Activated CD8-positive, alpha-beta T cell treated with anti-CD3 and anti-CD28 coated beads for 36 hours (primary cell): ENCODE measurements around the gene CCDC110. TPM values are rescaled to one million over a fixed set of nuclear protein-coding genes. Genes with fewer than 3 reads are reported as not detected.

ENCODE experiments used
- ATAC-seq: fragments of 200-7000 bp; cut with Tn5 transposase; one replicate; pipeline ENCODE4 v1.10.0; 2021; ENCODE audit warnings: mild to moderate bottlenecking, moderate library complexity
- CTCF ChIA-PET: fragments of 350-600 bp; sonication (Branson Sonifier 250); formaldehyde crosslinking; loops from one replicate; lab custom pipeline; 2021; ENCODE audit warnings: antibody characterized with exemption; lab: Charles Lee
- POLR2A ChIA-PET: fragments of 350-600 bp; sonication (Branson Sonifier 250); formaldehyde crosslinking; loops from one replicate; lab custom pipeline; 2021; ENCODE audit warnings: antibody characterized with exemption; lab: Charles Lee
- DNase-seq: peaks from one replicate; pipeline ENCODE4 v3.0.0-alpha.2; 2020
- H3K27ac Mint-ChIP-seq: one replicate; pipeline ENCODE4 v1.8.0; 2021; ENCODE audit warnings: mild to moderate bottlenecking, mixed read lengths
- H3K27me3 Mint-ChIP-seq: one replicate; pipeline ENCODE4 v1.8.0; 2021; ENCODE audit warnings: mixed read lengths
- H3K36me3 Mint-ChIP-seq: one replicate; pipeline ENCODE4 v1.8.0; 2021; ENCODE audit warnings: low read depth, mixed read lengths
- H3K4me1 Mint-ChIP-seq: one replicate; pipeline ENCODE4 v1.8.0; 2021; ENCODE audit warnings: low read depth, mixed read lengths
- H3K4me3 Mint-ChIP-seq: one replicate; pipeline ENCODE4 v1.8.0; 2021; ENCODE audit warnings: mild to moderate bottlenecking, moderate library complexity, mixed read lengths
- H3K9me3 Mint-ChIP-seq: one replicate; pipeline ENCODE4 v1.8.0; 2021; ENCODE audit warnings: mixed read lengths
- intact Hi-C: fragments of 100-400 bp; cut with micrococcal nuclease; formaldehyde crosslinking; loops from one replicate; pipeline ENCODE4 v1.10.0; 2022
- total RNA-seq, 2 experiments: library from RNA; stranded (reverse); gene quantifications; one replicate each; pipeline ENCODE4 v1.2.3, GENCODE V29; 2021
- TF ChIP-seq, protein P1 (sequence below): fragments of 200-600 bp; IDR thresholded peaks from one replicate; pipeline ENCODE4 v1.8.0; 2022; ENCODE audit warnings: antibody characterized with exemption, mild to moderate bottlenecking

Gene CCDC110
- total RNA-seq, 2 experiments from 2014 or later, result 0.45 to 0.81 TPM

DNA sequence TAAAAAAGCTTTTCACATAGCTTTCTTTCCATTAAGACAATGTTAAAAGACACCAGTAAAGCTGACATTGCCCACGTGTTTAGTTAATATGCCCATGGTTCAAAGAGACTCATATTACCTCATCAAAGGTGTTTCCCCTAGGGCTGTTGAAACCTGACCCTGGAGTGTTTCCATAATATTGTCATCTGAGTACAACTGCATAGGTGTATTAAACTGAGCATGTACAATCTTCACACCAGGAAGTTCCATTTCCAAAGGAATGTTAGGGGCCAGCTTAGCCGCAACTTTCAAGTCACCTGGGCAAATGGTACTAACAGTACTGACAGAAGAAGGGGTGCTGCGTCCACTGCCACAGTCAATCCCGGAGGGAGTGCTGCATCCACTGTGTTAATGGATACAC is 36.6 kb upstream of the CCDC110 start:
- H3K27ac Mint-ChIP-seq, result no peak overlapping the region
- ChIA-PET CTCF (interaction anchor here (1.2 to 1.5 kb wide), 3 partner anchors 11 to 468 kb away, joined by 3 read pairs; no protein-coding TSS in a partner anchor), POLR2A (no interaction called here)
- H3K36me3 Mint-ChIP-seq, result no peaks in the 10 kb centered on the region
- intact Hi-C loops, result no loop called here
- H3K4me3 Mint-ChIP-seq, result no peak overlapping the region
- peaks cover 6% of the 10 kb centered on the region for H3K4me1 Mint-ChIP-seq
- H3K9me3 Mint-ChIP-seq, result no peaks in the 10 kb centered on the region
- ATAC-seq (peak; percentile 47), DNase-seq (no peak)
- TF ChIP-seq, protein P1, sequence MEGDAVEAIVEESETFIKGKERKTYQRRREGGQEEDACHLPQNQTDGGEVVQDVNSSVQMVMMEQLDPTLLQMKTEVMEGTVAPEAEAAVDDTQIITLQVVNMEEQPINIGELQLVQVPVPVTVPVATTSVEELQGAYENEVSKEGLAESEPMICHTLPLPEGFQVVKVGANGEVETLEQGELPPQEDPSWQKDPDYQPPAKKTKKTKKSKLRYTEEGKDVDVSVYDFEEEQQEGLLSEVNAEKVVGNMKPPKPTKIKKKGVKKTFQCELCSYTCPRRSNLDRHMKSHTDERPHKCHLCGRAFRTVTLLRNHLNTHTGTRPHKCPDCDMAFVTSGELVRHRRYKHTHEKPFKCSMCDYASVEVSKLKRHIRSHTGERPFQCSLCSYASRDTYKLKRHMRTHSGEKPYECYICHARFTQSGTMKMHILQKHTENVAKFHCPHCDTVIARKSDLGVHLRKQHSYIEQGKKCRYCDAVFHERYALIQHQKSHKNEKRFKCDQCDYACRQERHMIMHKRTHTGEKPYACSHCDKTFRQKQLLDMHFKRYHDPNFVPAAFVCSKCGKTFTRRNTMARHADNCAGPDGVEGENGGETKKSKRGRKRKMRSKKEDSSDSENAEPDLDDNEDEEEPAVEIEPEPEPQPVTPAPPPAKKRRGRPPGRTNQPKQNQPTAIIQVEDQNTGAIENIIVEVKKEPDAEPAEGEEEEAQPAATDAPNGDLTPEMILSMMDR, result no peak
- H3K27me3 Mint-ChIP-seq, result peaks cover 48% of the 10 kb centered on the region

DNA sequence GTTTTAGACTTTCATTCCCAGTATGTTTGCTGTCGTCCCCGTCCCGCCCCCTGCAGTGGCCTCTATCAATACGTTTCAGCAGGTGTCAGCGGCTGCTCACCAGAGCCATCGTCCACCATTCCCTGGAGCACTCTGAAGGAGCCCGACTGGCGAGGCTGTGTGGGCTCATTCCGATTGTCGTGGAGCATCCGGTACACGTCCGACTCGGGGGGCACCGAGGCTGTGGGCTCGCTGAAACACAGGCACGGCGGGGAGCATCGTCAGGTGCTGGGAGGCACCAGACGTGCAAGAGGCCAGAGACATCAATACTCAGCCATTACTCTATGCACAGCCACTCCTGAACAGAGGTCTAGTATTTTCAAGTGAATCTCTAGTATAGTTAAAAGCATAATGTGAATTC is 34.9 kb upstream of the CCDC110 start:
- Mint-ChIP-seq H3K4me1 (no peaks in the 10 kb centered on the region), H3K27ac (no peak overlapping the region), H3K36me3 (no peaks in the 10 kb centered on the region), H3K9me3 (peaks cover 2% of the 10 kb centered on the region), H3K27me3 (peaks cover 36% of the 10 kb centered on the region), H3K4me3 (no peak overlapping the region)
- ATAC-seq, result no peak
- POLR2A ChIA-PET, result no interaction called here
- intact Hi-C loops, result no loop called here
- TF ChIP-seq, protein P1, result no peak
- DNase-seq, result no peak
- CTCF ChIA-PET, result no interaction called here

DNA sequence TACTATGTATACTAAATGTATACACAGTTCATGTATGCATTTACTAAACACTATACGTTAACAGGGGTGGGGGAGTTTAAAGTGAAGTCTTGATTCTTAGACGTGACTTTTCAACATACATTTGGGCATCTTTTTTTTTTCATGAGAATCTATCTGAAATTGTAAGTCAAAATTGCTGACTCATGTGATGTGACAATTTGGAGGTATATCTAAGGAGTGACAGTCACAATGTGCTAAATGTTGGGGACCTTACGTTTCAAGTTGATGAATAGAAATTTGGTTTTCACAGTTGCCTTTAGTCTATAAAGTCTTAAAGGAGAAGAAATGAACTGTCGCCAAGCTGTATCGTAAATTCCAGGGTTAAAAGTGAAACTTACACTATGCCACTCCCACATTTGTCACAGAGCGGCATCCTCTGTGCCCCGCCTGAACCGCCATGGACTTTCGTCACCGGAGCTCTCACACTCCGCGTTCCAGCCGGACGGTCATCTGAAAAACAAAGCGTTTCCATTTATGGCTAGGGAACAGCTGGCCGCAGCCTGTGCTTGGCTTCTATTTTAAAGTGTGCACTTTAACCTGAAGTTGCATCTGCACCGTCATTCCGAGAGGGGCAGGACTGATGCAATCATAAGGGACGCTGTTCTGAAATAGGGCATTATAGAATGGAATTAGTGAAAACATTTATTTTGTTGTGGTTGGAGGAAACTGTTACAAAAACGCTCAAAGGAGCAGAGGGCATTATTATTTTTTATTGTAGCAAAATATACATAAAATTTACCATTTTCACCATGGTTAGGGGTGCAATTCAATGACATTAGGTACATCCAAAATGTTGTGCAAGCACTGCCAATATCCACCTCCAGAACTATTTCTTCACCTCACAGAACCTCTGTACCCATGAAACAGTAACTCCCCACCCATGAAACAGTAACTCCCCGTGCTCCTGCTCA is 32.8 kb upstream of the CCDC110 start:
- intact Hi-C loops, result no loop called here
- Mint-ChIP-seq H3K27ac (no peak overlapping the region), H3K27me3 (peaks cover 33% of the 10 kb centered on the region), H3K9me3 (peaks cover 8% of the 10 kb centered on the region), H3K4me1 (no peaks in the 10 kb centered on the region), H3K36me3 (no peaks in the 10 kb centered on the region), H3K4me3 (no peak overlapping the region)
- ATAC-seq (no peak), DNase-seq (no peak)
- ChIA-PET POLR2A (interaction anchor here (0.6 kb wide), 1 partner anchor 202 kb away, joined by 3 read pairs; no protein-coding TSS in a partner anchor), CTCF (no interaction called here)
- TF ChIP-seq, protein P1, result no peak

DNA sequence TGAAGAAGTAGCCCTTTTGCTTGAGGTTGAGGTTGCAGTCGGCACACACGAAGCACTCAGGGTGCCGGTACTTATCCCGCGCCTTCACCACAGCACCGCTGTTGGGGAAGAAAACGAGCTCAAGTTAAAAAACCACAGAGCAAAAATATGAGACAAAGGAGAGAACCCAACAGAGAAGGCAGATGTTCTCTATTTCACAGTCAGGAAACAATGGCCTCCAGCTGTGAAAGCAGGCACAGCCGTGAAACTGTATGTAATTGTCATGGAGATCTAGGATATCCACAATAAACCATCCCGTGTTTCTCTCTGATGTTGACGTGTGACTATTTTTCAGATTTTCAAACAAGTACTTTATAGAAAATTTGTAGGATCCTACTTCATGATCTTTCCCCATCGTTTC is 30.9 kb upstream of the CCDC110 start:
- peaks cover 8% of the 10 kb centered on the region for H3K9me3 Mint-ChIP-seq
- H3K27me3 Mint-ChIP-seq, result peaks cover 26% of the 10 kb centered on the region
- H3K27ac Mint-ChIP-seq, result no peak overlapping the region
- no peak for ATAC-seq
- no peaks in the 10 kb centered on the region for H3K36me3 Mint-ChIP-seq
- TF ChIP-seq, protein P1, result no peak
- ChIA-PET POLR2A (no interaction called here), CTCF (no interaction called here)
- no peak overlapping the region for H3K4me3 Mint-ChIP-seq
- no peak for DNase-seq
- intact Hi-C loops, result no loop called here
- no peaks in the 10 kb centered on the region for H3K4me1 Mint-ChIP-seq

DNA sequence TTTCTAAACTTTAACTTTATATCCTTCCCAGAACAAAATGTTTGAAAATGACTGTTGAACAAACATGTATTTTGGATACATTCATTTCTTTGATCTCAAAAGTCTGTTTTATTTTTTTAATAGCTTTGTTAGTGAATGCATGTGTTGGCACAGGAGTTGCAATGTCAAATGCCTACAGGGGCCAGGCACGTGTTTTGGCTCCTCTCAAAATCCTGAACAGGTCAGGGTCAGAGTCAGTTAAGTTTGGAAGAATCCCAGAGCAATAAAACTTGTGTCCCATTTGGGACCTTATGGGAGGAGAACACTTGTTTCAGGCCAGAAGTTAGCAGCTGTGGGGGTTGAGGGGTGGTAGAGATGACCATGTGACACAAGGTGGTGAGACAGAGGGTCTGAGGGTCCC is 29.0 kb upstream of the CCDC110 start:
- CTCF ChIA-PET, result no interaction called here
- TF ChIP-seq, protein P1, result no peak
- DNase-seq (no peak), ATAC-seq (no peak)
- POLR2A ChIA-PET, result no interaction called here
- no peaks in the 10 kb centered on the region for H3K4me1 Mint-ChIP-seq
- H3K27ac Mint-ChIP-seq, result no peak overlapping the region
- no peaks in the 10 kb centered on the region for H3K36me3 Mint-ChIP-seq
- H3K4me3 Mint-ChIP-seq, result no peak overlapping the region
- peaks cover 14% of the 10 kb centered on the region for H3K27me3 Mint-ChIP-seq
- intact Hi-C loops, result no loop called here
- H3K9me3 Mint-ChIP-seq, result peaks cover 8% of the 10 kb centered on the region
